ENCODE results near the gene FBXW7.

The FBXW7 gene

DNA sequence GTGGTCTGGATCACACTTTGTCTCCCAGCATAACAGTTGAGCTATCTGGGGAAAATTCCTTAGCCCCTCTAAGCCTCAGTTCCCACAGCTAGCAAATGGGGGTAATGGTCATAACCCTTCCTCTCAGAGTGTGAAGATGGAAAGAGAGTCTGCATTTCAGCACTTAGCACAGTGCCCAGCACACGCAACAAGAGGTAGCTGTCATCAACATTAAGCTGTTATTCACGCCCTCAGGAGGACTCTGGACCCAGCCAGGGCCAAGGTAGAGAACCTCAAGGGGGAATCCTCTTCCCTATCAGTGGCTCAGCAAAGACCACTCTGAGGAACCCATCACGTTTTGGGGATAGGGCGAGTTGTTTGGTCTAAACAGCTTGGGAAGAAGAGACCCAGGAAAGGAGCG is 258.6 kb downstream of the FBXW7 start:
- no peak for DNase-seq

DNA sequence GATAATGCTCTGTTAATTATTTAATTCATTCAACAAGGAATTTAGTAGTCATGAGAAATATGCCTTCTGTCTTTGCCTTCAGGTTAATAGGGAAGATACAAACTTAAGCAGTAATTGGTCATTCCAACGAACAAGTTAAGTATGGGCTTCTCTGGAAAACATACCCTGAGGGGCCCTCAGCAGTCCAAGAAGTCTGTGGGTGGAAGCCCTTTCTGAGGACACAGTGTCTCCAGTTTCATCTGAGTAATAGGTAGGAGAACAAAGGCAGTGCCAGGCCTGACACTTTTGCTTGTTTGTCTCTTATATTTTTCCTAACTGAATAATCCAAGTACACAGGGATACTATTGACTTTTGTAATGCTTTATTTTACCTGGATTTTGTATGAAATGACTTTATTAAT is 262.5 kb downstream of the FBXW7 start:
- no peak for DNase-seq

Data from CD4-positive, alpha-beta T cell treated with Interleukin-17A for 4 hours (primary cell).